GM21717 (cell line): ENCODE results near the gene LSAMP.

Experiments
- ATAC-seq: cut with Tn5 transposase; IDR thresholded peaks from one replicate; pipeline ENCODE4 v1.9.1; 2021; ENCODE audit warnings: mild to moderate bottlenecking, moderate library complexity; ENCODE audit not compliant: unreplicated experiment

LSAMP gene

GRCh38 chr3:116367761-116368395 is 77.4 kb downstream of the LSAMP start:
- ATAC-seq = no peak

DNA sequence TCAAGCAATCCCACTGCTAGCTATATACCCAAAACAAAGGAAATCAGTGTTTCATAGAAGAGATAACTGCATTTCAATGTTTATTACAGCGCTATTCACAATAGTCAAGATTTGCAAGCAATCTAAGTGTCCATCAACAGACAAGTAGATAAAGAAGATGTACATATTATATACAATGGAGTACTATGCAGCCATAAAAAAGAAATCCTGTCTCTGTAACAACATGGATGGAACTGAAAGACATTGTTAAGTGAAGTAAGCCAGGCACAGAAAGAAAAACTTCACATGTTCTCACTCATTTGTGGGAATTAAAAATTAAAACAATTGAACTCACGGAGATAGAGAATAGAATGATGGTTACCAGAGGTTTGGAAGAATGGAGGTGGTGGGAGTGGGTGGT is 89.2 kb downstream of the LSAMP start:
- ATAC-seq = no peak

DNA sequence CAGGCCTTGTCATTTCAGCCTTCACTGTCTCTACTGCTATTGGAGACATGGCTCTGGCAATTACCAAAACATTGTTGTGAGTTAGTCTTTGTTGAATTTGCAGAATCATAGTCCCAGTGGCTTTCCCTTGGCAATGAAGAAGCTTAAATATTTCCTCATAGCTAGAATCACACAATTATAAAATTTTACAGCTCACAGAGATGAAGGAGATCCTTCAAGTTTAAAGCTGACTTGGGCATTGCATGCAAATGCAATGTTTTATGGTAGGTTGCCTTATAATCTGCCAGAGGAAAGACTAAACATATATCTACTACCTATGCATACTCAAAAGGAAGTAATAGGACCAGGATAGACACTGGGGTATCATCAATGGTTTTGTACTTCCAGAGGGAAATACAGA is 90.9 kb downstream of the LSAMP start:
- ATAC-seq = no peak

GRCh38 chr3:116350119-116350733 is 95.1 kb downstream of the LSAMP start:
- ATAC-seq = no peak

DNA sequence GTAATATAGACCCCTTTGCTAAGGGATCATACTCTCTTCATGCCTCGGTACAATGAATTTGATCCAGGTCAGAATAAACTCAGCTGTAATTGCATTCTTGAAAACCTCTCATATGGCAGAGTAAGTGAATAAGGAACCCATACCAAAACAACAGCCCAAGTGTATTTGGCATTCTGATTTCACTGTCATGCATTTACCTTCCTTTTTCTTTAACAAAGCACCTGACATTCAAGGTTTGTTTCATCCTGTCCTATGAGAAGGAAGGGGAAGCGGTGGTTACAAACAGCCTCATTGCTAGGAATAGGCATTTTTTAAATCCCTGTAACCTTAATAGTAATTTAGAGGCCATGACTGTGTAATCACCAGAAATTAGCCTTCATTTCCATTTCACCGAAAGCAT is 97.1 kb downstream of the LSAMP start:
- ATAC-seq = no peak

- no peak for ATAC-seq
Observed at GRCh38 chr3:116342499-116342898, 102.8 kb downstream of the LSAMP start.

- no peak for ATAC-seq
Observed at GRCh38 chr3:116341899-116342298, 103.4 kb downstream of the LSAMP start.

GRCh38 chr3:116341381-116341780 is 103.9 kb downstream of the LSAMP start:
- no peak for ATAC-seq

DNA sequence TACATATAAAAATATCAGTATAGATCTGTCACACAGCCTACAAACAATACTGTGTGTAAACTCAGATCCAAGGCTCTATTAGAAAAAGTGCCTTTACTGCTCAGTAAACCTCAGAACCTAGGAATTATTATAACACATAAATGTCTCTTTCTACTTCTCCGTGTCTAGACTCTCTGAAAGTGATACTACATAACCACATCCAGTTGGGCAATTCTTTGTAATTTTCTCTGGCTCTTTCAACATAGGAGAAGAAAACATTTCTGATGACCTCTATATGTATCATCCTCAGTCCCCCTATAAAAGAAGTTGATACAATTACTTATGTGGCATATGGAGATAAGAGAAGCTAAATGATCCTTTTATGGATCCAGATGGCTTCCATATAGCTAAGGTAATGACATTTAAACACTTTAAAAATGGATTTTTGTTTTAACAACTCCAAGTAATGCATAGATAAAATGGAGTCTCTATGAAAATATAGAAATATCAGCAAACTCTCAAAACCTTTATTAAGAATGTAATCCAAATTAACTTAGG is 104.5 kb downstream of the LSAMP start:
- no peak for ATAC-seq

- no peak for ATAC-seq
Observed at GRCh38 chr3:116339441-116340028, 105.8 kb downstream of the LSAMP start.

DNA sequence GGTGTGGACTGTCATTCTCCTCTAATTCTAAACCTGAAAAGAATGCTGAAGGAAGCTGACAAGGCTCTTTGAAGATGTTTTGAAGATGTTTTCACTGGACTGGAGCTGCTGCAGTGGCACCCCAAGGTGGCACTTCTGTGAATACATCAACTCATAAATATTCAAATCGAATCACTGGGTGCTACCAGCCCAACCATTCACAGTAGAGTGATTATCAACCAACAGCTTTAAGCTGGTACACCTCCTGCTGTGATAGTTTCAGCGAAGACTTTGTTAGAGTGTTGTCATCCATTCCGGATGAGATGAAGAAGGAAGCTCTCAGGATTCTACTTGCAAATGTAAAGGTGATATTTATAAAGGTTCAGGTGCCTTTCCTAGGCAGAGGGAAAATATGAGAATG is 106.6 kb downstream of the LSAMP start:
- ATAC-seq = no peak

GRCh38 chr3:116337229-116337628 is 108.1 kb downstream of the LSAMP start:
- no peak for ATAC-seq

DNA sequence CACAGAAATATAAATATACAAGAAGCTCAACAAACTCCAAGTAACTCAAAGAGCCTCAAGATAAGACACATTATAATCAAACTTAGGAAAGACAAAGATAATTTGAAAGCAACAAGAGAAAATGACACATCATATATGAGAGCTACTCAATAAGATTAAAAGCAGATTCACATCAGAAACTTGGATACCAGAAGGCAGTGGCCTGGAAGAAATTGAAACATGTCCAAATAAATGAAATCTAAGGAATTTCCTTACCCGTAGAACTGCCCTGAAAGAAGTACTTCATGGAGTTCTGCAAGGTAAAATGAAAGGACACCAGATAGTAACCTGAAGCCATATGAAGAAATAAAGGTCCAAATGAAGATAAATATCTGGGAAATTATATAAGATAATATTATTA is 113.9 kb downstream of the LSAMP start:
- no peak for ATAC-seq

- no peak for ATAC-seq
Observed at GRCh38 chr3:116322750-116323375, 122.4 kb downstream of the LSAMP start.

GRCh38 chr3:116318370-116318769 is 126.9 kb downstream of the LSAMP start:
- no peak for ATAC-seq

DNA sequence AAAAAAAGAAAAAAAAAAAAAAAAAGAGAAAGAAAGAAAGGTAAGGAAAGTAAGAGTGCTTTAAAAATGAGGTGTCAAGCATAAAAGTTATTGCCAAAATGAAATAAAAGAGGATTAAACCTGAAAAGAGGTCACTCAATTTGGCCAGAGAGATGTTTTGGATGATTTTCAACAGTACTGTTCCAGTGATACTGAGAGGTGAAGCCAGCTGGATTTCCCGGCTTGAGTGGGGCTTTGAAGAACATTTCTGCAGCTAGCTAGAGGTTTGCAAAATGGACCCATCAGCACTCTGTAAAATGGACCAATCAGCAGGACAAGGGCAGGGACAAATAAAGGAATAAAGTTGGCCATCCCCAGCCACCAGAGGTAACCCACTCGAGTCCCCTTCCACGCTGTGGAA is 128.5 kb downstream of the LSAMP start:
- ATAC-seq = no peak

GRCh38 chr3:116314476-116314875 is 130.8 kb downstream of the LSAMP start:
- ATAC-seq = no peak

DNA sequence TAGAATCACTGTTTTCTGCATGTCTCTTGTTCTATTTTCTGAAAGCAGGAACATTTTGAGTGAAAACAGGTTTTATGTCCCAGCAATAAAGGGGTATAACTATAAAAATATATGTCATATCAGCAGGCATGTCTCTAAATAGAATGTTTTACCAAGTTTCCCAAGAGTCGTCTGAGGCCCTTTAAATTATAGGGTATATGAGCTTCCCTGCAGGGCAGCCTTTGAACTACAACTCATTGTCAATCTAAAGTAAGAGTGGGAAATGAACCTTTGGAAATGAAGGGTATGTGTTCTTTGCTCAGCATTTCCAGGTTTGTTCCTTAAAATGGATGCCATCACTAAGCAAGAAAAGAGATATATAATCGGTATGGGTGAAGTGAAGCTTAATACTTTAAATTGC is 138.6 kb downstream of the LSAMP start:
- ATAC-seq = no peak

GRCh38 chr3:116306149-116306548 is 139.1 kb downstream of the LSAMP start:
- no peak for ATAC-seq

GRCh38 chr3:116302087-116302747 is 143.1 kb downstream of the LSAMP start:
- no peak for ATAC-seq

DNA sequence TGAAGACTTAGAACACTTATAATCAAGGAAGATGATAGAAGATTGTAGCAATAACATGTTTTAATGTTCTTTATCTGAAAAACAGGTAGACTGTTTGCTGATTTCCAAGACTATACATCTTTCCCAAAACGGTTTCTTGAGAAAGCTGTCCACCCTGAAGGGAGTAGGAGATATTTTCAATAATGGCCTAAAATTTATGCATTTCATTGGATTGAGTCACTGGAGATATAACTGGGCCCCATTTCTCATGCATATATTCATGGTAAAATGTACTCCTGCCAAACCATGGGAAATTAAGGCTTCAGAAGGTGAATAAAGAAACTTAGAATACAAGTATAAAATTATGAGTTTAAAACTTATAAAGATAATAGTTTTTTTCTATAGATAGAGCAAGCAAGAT is 143.9 kb downstream of the LSAMP start:
- no peak for ATAC-seq
